GM21619 (cell line): ENCODE data around the gene APOB.

Experiments used
- ATAC-seq: cut with Tn5 transposase; IDR thresholded peaks from one replicate; pipeline ENCODE4 v1.9.1; 2021; ENCODE audit not compliant: unreplicated experiment

APOB gene

DNA sequence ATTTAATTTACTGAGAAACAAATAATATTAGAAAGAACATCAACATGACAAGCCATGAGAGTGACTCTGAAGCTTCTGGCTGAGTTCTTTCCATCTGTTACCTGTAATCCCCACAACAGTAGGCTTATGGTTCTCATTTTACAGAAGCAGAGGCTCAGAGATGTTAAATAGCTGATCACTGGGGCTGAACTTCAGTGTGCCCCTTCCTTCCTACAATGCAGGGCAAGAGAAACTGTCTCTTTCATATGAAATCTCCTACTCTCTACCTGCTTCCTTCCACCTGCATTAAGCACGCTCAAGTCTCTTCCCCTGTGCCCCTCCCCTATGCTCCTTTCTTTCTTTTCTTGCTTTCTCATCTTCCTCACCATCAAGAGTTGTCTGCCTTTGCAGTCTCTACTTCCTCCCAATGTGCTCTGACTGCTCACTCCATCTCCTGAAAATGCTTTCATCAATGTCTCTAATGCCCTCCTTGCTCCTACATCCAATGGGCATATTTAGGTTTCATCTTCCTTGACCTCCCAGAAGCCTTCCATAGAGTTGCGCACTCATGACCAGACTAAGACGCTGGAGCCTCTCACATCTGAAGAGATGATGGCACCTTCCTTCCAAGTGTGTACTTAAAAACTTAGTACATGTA lies 23.7 kb downstream of the APOB start:
- ATAC-seq, result no peak

DNA sequence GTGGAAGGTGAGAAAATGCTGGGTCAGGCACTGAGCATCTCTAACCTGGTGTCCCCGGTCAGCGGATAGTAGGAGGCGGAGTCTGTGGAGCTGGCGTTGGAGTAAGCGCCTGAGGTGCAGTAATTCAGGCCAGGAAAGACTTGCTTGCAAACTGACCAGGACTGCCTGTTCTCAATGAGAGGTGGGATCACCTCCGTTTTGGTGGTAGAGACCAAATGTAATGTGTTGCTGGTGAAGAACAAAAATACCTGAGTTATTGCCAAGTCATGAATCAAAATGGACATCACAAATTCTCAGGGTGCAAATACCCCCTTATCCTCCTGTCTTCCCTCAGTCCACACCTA lies 24.2 kb downstream of the APOB start:
- no peak for ATAC-seq

GRCh38 chr2:21019000-21019677 lies 24.7 kb downstream of the APOB start:
- no peak for ATAC-seq

GRCh38 chr2:21018290-21018689 lies 25.6 kb downstream of the APOB start:
- no peak for ATAC-seq

- no peak for ATAC-seq
Observed at GRCh38 chr2:21017748-21018276, 26.1 kb downstream of the APOB start.

GRCh38 chr2:21015281-21015645 lies 28.6 kb downstream of the APOB start:
- no peak for ATAC-seq

GRCh38 chr2:21014364-21015280 lies 29.3 kb downstream of the APOB start:
- ATAC-seq, result no peak

DNA sequence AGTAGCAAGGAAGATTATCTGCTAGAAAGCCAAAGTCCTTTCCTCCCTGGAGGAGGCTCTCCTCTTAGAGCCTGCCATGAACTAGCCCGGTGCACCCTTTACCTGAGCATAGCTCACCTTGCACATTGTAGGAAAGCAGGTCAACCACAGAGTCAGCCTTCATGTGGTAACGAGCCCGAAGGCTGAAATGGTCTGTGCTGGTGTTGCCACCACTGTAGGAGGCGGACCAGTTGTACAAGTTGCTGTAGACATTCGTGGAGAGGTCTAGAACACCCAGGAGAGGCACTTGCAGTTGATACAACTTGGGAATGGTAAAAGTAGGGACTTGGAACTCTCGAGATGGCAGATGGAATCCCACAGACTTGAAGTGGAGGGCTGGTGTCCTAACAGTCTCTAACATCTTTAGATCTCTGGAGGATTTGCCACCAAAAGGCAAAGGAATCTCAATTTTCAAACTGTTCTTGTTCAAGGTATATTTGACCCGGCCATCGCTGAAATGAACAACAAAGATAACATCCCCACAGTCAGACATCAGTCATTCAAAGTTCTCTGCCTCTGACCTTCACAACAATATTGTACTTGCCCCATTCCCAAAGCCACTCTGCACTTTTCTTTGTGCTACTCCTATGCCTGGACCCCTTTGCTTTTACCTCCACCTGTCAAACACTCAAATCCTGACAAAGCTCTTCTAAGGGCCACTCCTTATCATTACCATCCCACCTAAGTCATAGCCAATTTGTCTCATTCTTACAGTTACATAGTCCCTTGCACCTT lies 30.6 kb downstream of the APOB start:
- no peak for ATAC-seq

- ATAC-seq, result no peak
Observed at GRCh38 chr2:21012557-21012937, 31.3 kb downstream of the APOB start.

DNA sequence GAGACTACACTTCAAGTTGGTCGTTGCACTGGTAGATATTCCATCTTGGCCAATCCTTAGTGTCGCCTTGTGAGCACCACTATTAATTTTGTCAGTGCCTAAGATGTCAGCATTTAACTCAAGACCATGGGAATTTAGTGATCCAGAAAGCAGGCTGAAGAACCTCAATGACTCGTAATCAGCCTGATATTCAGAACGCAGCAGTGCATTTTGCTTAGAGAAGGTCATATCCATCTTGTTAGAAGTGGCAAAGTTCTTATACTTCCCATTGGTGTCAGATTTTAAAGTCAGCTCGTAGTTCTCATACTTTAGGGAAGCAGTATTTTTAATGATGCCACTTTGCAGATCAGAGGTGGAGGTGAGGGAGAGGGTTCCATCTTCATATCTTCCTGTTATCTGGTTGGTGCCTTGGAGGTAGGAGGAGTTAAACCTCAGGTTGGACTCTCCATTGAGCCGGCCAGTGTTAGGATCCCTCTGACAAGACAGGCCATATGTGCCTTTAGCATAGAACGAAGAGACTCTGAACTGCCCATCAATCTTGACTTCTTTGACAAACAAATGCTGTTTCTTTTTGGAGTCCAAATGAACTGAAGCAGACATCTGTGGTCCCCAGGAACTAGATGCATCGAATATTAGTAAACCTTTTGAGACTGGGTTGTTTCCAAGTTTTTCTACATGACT lies 31.9 kb downstream of the APOB start:
- no peak for ATAC-seq

DNA sequence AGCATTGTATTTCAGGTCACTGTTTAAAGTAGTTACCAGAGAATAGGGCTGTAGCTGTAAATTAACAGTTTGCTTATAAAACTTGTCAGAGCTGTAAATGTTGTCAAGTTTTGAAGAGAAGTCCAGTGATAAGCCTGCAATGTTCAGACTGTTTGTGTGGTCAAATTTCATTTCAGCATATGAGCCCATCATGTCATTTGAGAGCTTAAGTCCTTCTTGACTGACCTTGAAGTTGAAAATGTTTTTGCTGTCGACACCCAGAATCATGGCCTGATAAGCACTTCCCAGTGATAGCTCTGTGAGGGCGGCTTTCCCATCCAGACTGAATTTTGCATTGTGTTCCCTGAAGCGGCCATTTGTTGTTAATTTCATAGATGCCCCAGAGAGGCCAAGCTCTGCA lies 32.4 kb downstream of the APOB start:
- no peak for ATAC-seq

- no peak for ATAC-seq
Observed at GRCh38 chr2:21010813-21011439, 32.9 kb downstream of the APOB start.

- no peak for ATAC-seq
Observed at GRCh38 chr2:21009662-21010225, 34.1 kb downstream of the APOB start.

DNA sequence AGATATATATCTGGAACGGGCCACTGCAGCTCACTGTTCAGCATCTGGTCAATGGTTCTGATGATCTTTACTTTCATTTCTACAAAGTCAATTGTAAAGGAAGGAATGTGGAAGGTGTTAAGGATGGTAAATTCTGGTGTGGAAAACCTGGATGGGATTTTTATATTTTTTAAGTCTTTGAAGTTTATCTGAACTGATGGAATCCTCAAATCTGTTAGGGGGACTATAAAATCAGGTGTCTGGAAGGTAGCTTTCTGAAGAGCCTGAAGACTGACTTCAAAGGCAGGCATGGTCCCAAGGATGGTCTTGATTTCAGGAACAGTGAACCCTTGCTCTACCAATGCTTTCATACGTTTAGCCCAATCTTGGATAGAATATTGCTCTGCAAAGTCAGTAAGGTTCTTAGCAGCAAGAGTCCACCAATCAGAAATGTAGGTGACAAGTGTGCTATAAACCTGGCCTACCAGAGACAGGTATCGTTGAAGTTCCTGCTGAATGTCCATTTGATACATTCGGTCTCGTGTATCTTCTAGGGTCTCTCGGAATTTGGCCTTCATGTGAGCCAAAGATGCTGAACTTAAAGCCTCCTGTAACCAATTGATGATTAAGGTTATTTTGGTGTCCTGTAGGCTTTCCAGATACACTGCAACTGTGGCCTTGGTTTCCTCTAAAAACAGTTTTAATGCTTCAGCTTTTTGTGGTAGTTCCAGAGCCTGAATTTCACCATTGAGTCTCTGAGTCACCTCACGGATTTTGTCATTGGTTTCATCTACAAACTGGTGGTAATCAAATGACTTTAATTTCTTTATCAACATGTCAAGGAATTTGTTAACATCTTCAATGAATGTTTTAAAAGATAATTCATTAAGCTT lies 34.8 kb downstream of the APOB start:
- ATAC-seq, result no peak

- no peak for ATAC-seq
Observed at GRCh38 chr2:21008014-21008789, 35.7 kb downstream of the APOB start.

- no peak for ATAC-seq
Observed at GRCh38 chr2:21007129-21008013, 36.5 kb downstream of the APOB start.
